IPS-18c (cell line): ENCODE measurements around the gene GNPTAB.
"Not testable (repeated sequence)": the region's sequence is repeated elsewhere in the genome, so short reads cannot be mapped to it uniquely, and the experiment has no call there.

Source experiments
- H3K4me3 ChIP-seq: 2 replicates; pipeline ENCODE4 v1.7.0; 2013; ENCODE audit warnings: low read depth, mild to moderate bottlenecking, low read length, moderate library complexity; ENCODE audit not compliant: insufficient read depth
- H3K9me3 ChIP-seq: one replicate; pipeline ENCODE4 v1.6.1; 2013; ENCODE audit warnings: mild to moderate bottlenecking, low read length, moderate library complexity; ENCODE audit not compliant: control insufficient read depth, insufficient read depth

Gene GNPTAB

DNA sequence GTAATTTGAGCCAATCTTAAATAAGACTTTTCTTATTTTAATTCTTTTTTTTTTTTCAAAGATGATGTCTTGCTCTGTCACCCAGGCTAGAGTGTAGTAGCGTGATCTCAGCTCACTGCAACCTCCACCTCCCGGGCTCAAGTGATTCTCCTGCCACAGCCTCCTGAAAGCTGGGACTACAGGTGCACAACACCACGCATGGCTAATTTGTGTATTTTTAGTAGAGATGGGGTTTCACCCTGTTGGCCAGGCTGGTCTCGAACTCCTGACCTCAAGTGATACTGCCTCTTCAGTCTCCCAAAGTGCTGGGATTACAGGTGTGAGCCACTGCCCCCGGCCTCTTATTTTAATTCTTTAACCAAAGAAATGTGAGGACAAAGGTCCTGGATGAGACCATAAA is 25.9 kb upstream of the GNPTAB start:
- not testable (repeated sequence) for H3K9me3 ChIP-seq, H3K4me3 ChIP-seq

GRCh38 chr12:101855976-101856375 is 25.2 kb upstream of the GNPTAB start:
- Histone ChIP-seq H3K4me3 (no peak overlapping the region), H3K9me3 (no peaks in the 10 kb centered on the region)

DNA sequence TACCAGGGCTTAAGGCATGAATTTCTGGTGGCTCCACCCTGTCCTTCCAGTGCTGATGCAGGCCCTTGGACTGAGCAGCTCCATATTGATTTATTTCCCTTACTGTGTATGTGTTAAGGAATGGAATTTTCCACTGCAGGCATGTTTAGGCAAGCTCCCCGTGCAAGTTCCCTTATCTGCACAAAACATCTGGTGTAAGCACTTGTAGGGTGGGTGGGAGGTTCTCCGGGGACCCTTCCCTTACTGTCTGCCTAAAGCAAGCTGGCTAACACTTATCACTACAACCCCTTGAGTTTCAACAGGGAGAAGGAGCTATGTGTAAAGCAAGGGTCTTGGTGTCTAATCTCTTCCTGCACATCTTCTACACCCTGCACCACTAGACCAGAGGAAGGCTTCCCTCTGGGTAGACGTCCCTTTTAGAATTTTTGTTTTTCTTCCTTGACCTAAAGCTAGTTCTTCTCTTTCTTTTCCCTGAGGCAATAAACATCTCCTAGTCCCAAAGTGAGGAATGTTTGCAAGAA is 24.7 kb upstream of the GNPTAB start:
- Histone ChIP-seq H3K4me3 (no peak overlapping the region), H3K9me3 (no peaks in the 10 kb centered on the region)

GRCh38 chr12:101854747-101855146 is 24.0 kb upstream of the GNPTAB start:
- Histone ChIP-seq H3K4me3 (no peak overlapping the region), H3K9me3 (no peaks in the 10 kb centered on the region)

- Histone ChIP-seq H3K9me3 (no peaks in the 10 kb centered on the region), H3K4me3 (no peak overlapping the region)
Observed at GRCh38 chr12:101852998-101853397, 22.2 kb upstream of the GNPTAB start.

GRCh38 chr12:101850199-101850598 is 19.4 kb upstream of the GNPTAB start:
- no peak overlapping the region for H3K4me3 ChIP-seq
- no peaks in the 10 kb centered on the region for H3K9me3 ChIP-seq

GRCh38 chr12:101847325-101847724 is 16.6 kb upstream of the GNPTAB start:
- H3K9me3 ChIP-seq: no peaks in the 10 kb centered on the region
- no peak overlapping the region for H3K4me3 ChIP-seq

DNA sequence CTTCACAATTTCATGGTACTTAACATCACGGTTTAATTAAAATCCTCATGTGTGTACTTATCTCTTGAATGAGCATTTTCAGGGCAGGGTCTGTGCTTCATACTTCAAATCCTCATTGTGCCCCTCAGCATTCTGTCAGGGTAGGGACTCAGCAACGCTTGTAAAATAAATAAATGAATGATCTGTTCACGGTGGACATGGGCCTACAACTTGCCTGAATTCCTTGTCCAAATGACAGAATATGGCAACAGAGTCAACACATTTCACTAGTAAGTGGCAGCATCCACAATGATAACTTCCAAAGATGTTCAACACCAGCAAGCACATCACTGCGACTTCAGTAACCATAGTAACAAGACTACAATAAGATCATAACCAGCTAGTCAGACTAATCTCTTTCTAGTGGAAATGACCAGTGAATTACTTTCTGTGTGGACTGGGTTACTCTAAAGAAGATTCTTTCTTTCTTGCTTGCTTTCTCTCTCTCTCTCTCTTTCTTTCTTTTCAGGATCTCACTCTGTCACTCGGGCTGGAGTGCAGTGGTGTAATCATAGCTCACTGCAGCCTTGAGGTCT is 14.5 kb upstream of the GNPTAB start:
- Histone ChIP-seq H3K4me3 (no peak overlapping the region), H3K9me3 (no peaks in the 10 kb centered on the region)

DNA sequence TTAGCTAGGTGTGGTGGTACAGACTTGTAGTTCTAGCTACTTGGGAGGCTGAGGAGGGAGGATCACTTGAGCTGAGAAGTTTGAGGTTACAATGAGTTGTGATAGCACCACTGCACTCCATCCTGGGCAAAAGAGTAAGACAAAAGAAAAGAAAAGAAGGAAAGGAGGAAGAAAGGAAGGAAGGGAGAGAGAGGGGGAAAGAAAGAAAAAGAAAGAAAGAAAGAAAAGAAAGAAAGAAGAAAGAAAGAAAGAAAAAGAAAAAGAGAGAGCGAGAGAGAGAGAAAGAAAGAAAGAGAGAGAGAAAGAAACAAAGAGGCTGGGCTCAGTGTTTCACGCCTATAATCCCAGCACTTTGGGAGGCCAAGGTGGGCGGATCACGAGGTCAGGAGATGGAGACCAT is 10.3 kb upstream of the GNPTAB start:
- Histone ChIP-seq H3K4me3 (no peak overlapping the region), H3K9me3 (no peaks in the 10 kb centered on the region)

GRCh38 chr12:101839324-101840283 is 8.8 kb upstream of the GNPTAB start:
- Histone ChIP-seq H3K4me3 (no peak overlapping the region), H3K9me3 (no peaks in the 10 kb centered on the region)

- H3K4me3 ChIP-seq: no peak overlapping the region
Observed at GRCh38 chr12:101838628-101839323, 8.0 kb upstream of the GNPTAB start.

DNA sequence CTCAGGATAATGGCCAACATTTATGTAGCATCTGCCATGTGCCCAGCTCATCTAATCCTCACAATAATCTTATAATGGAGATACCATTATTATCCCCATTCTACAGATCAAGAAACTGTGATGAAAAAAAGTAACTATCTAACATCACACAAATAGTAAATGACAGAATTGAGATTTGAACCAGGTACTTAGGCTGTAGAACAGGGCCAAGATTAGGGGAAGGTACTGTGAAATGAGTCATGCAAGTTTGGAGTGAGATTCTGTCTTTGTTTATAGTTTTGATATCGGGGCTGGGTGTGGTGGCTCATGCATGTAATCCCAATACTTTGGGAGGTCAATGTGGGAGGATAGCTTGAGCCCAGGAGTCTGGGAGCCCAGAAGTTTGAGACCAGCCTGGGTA is 1.3 kb upstream of the GNPTAB start:
- H3K4me3 ChIP-seq: no peak overlapping the region
- no peaks in the 10 kb centered on the region for H3K9me3 ChIP-seq

More at GRCh38 chr12:101838628-101839323, 8.0 kb upstream of the GNPTAB start:
- H3K9me3 ChIP-seq: no peaks in the 10 kb centered on the region

DNA sequence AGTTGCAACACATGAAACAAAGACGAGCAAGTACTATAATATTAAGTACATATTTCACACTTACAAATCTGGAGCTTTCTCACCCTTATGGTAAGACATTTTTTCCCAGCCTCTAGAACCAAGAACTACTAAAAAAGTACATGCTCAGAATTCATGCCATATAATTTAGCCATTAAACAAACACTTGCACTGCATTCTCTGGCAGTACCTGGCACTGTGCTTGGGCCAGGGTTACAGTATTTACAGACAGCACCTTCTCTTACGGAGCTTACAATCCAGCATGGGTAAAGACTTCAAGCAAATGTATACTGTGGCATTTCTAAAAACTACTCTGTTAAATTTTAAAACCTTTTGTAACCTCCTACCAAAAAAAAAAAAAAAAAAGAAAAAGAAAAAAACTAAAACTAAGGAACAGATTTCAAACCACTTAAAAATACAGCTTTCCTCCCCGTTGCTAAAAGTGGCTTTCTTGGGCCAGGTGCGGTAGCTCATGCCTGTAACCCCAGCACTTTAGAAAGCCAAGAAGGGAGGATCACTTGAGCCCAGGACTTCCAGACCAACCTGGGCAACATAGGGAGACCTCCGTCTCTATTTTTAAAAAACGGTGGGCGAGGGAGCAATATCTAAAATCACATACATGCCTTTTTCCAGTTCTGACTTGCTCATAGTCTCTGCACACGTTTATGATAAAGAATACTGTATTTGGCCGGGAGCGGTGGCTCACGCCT is 956 bp downstream of the GNPTAB start:
- H3K4me3 ChIP-seq: peak overlapping the region; percentile 74

DNA sequence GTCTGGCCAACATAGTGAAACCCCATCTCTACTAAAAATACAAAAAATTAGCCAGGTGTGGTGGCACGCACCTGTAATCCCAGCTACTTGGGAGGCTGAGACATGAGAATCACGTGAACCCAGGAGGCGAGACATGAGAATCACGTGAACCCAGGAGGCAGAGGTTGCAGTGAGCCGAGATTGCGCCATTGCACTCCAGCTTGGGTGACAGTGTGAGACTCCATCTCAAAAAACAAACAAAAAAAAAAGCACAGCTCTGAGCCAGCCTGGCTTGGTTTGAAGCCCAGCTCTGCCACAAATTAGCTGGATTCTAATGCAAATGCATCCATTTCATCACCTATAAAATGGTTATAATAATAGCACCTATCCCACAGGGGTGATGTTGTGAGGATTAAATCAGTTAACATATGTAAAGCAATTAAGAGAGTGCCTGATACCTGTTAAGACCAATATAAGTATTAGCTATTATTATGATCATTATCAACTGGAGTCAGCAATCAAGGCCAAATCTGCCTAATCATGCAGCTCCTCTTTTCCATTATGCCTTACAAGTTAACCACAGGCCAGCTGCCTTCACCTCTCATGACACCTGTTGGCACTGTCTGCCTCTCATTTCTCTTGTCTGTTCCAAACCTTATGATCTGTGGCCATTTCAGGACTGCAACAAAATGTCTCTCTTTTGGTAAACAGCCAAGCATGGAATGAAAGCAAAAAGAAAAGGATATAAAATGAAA is 2.1 kb downstream of the GNPTAB start:
- Histone ChIP-seq H3K4me3 (no peak overlapping the region), H3K9me3 (no peaks in the 10 kb centered on the region)

More for the DNA sequence above, 956 bp downstream of the GNPTAB start:
- no peaks in the 10 kb centered on the region for H3K9me3 ChIP-seq

- no peaks in the 10 kb centered on the region for H3K9me3 ChIP-seq
- H3K4me3 ChIP-seq: no peak overlapping the region
Observed at GRCh38 chr12:101826766-101827368, 3.9 kb downstream of the GNPTAB start.

DNA sequence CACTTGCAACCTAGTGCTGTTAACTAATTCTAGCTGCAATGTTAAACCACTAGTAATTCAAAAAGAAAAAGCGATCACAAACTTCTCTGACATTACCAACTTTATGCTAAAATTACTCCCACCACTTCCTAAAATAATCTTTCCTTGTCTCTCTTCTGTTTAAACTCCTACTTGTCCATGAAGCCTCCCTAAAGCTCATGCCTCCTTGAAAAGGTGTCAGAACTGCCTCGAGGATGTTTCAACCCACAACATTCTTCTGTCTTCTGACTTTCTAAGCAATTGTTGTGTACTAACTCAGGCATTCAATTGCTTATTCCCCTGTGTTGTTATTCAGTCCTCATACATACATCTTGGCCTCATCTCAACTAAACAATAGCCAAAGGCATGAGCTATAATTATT is 5.9 kb downstream of the GNPTAB start:
- Histone ChIP-seq H3K9me3 (no peaks in the 10 kb centered on the region), H3K4me3 (no peak overlapping the region; the same call in 1 of the 2 replicates)
